ENCODE results near the gene GNG11. TPM values are rescaled to one million over a fixed set of nuclear protein-coding genes. Genes with fewer than 3 reads are reported as not detected.
A peak's percentile ranks its signal among the peaks of the same experiment; 100 is the strongest.

Gene GNG11
- total RNA-seq (not detected), total RNA-seq (0 to 1.3 (median 0.14) reads per million in 172 experiments)
- polyA plus RNA-seq (2013, experiment 1 of 2), result 0.27 TPM
- 1.3 TPM for polyA plus RNA-seq (2013, experiment 2 of 2)

- no peak for TF ChIP-seq CTCF (IDR thresholded peaks at IDR 0.05)
- Mint-ChIP-seq H3K4me3 (peak within 1 kb of the TSS; percentile 25), H3K27ac (no peak within 1 kb of the TSS), H3K36me3 (ENCODE audit: low read depth) (no peaks in the 10 kb centered on the region), H3K4me1 (ENCODE audit: low read depth) (no peaks in the 10 kb centered on the region), H3K27me3 (peaks cover 45% of the 10 kb centered on the region), H3K9me3 (no peaks in the 10 kb centered on the region)
- DNase-seq (peak in 5 of 14 experiments; percentile 0 to 32 (median 9)), ATAC-seq (ENCODE audit: poor library complexity) (no peak)
- ChIA-PET POLR2A (no interaction called here), CTCF (no interaction called here)
- H3K4me3 ChIP-seq (ENCODE audit: low read length), result peak within 1 kb of the TSS; percentile 40
- H3K4me1 ChIP-seq (ENCODE audit: insufficient read depth, low read length), result peaks cover 9% of the 10 kb centered on the region
- H3K36me3 ChIP-seq (ENCODE audit: insufficient read depth, low read length), result no peaks in the 10 kb centered on the region
- intact Hi-C loops (cut with DNase I, micrococcal nuclease), result no loop called here
- peaks cover 0 to 4% of the 10 kb centered on the region in 2 experiments for H3K9me3 ChIP-seq (ENCODE audit: control insufficient read depth in 1 of 2, insufficient read depth in 1 of 2, low read length in 2 of 2)
- H3K27me3 ChIP-seq (ENCODE audit: control insufficient read depth in 1 of 2, insufficient read depth in 2 of 2, low read length in 2 of 2), result peaks cover 21 to 26% of the 10 kb centered on the region in 2 experiments
- H3K27ac ChIP-seq (ENCODE audit: low read depth in 1 of 2, low read length in 2 of 2), result no peak within 1 kb of the TSS
Measured at GRCh38 chr7:93921607-93922566, at the start of gene GNG11. GNG11 (plus strand) TSS chr7:93921735; CDS start chr7:93922138, 403 bp downstream.

GRCh38 chr7:93873998-93874574, 47.4 kb upstream of the GNG11 start:
- Mint-ChIP-seq H3K9me3 (no peaks in the 10 kb centered on the region), H3K4me1 (ENCODE audit: low read depth) (no peaks in the 10 kb centered on the region)
- CTCF ChIA-PET, result no interaction called here

GRCh38 chr7:93877742-93878141, 43.8 kb upstream of the GNG11 start:
- intact Hi-C loops (cut with DNase I, micrococcal nuclease), result no loop called here
- Histone ChIP-seq H3K27me3 (ENCODE audit: control insufficient read depth in 1 of 2, insufficient read depth in 2 of 2, low read length in 2 of 2) (no peaks in the 10 kb centered on the region), H3K36me3 (ENCODE audit: insufficient read depth, low read length) (no peaks in the 10 kb centered on the region), H3K4me1 (ENCODE audit: insufficient read depth, low read length) (no peaks in the 10 kb centered on the region), H3K9me3 (ENCODE audit: control insufficient read depth in 1 of 2, insufficient read depth in 1 of 2, low read length in 2 of 2) (no peaks in the 10 kb centered on the region), H3K27ac (ENCODE audit: low read depth in 1 of 2, low read length in 2 of 2) (no peak overlapping the region), H3K4me3 (ENCODE audit: low read length) (no peak overlapping the region)
- H3K4me1 Mint-ChIP-seq (ENCODE audit: low read depth), result no peaks in the 10 kb centered on the region
- H3K4me3 Mint-ChIP-seq, result no peak overlapping the region
- POLR2A ChIA-PET, result no interaction called here
- TF ChIP-seq CTCF (IDR thresholded peaks at IDR 0.05), result no peak
- H3K9me3 Mint-ChIP-seq, result peaks cover 4% of the 10 kb centered on the region
- H3K36me3 Mint-ChIP-seq (ENCODE audit: low read depth), result no peaks in the 10 kb centered on the region
- no peak for ATAC-seq (ENCODE audit: poor library complexity)
- no peaks in the 10 kb centered on the region for H3K27me3 Mint-ChIP-seq
- no peak for DNase-seq
- CTCF ChIA-PET, result no interaction called here
- no peak overlapping the region for H3K27ac Mint-ChIP-seq

More at GRCh38 chr7:93873998-93874574, 47.4 kb upstream of the GNG11 start:
- Histone ChIP-seq H3K4me3 (ENCODE audit: low read length) (no peak overlapping the region), H3K4me1 (ENCODE audit: insufficient read depth, low read length) (no peaks in the 10 kb centered on the region), H3K9me3 (ENCODE audit: control insufficient read depth in 1 of 2, insufficient read depth in 1 of 2, low read length in 2 of 2) (peaks cover 0 to 3% of the 10 kb centered on the region in 2 experiments), H3K27me3 (ENCODE audit: control insufficient read depth in 1 of 2, insufficient read depth in 2 of 2, low read length in 2 of 2) (no peaks in the 10 kb centered on the region), H3K27ac (ENCODE audit: low read depth in 1 of 2, low read length in 2 of 2) (no peak overlapping the region), H3K36me3 (ENCODE audit: insufficient read depth, low read length) (no peaks in the 10 kb centered on the region)
- Mint-ChIP-seq H3K36me3 (ENCODE audit: low read depth) (no peaks in the 10 kb centered on the region), H3K4me3 (no peak overlapping the region), H3K27ac (no peak overlapping the region), H3K27me3 (no peaks in the 10 kb centered on the region)
- POLR2A ChIA-PET, result no interaction called here
- intact Hi-C loops (cut with DNase I, micrococcal nuclease), result no loop called here
- DNase-seq (no peak), ATAC-seq (ENCODE audit: poor library complexity) (no peak)
- TF ChIP-seq CTCF (IDR thresholded peaks at IDR 0.05), result no peak

All from CD4-positive, alpha-beta T cell (primary cell).